Epidermal melanocyte (primary cell): ENCODE data around the gene NUTM1.
"Not testable (repeated sequence)": the region's sequence is repeated elsewhere in the genome, so short reads cannot be mapped to it uniquely, and the experiment has no call there.

Experiments used
- DNase-seq: peaks from one replicate; pipeline ENCODE4 v3.0.0; 2011; ENCODE audit warnings: low spot score; ENCODE audit not compliant: insufficient read length

NUTM1 gene

GRCh38 chr15:34337557-34338306, 5.4 kb upstream of the NUTM1 start, which contains the start of gene SLC12A6:
Gene SLC12A6, minus strand, starts transcription at chr15:34337781. Its CDS starts 1,101 bp downstream, at chr15:34336680.
- peak; percentile 74 for DNase-seq

- no peak for DNase-seq
Measured at GRCh38 chr15:34338347-34338746, 4.8 kb upstream of the NUTM1 start.

- DNase-seq: no peak
Measured at GRCh38 chr15:34339946-34340345, 3.2 kb upstream of the NUTM1 start.

GRCh38 chr15:34341381-34342212, 1.5 kb upstream of the NUTM1 start:
- no peak for DNase-seq

- not testable (repeated sequence) for DNase-seq
Measured at GRCh38 chr15:34342213-34342736, 840 bp upstream of the NUTM1 start.

GRCh38 chr15:34347951-34348638, 5.0 kb downstream of the NUTM1 start:
- DNase-seq: no peak

GRCh38 chr15:34348735-34349300, 5.7 kb downstream of the NUTM1 start:
- DNase-seq: no peak

- no peak for DNase-seq
Measured at GRCh38 chr15:34349769-34350168, 6.7 kb downstream of the NUTM1 start.

- DNase-seq: not testable (repeated sequence)
Measured at GRCh38 chr15:34352996-34353395, 9.9 kb downstream of the NUTM1 start.

GRCh38 chr15:34353627-34354026, 10.5 kb downstream of the NUTM1 start:
- no peak for DNase-seq

GRCh38 chr15:34354286-34354685, 11.2 kb downstream of the NUTM1 start:
- DNase-seq: no peak

GRCh38 chr15:34355241-34355640, 12.1 kb downstream of the NUTM1 start:
- no peak for DNase-seq

GRCh38 chr15:34357653-34358052, 14.5 kb downstream of the NUTM1 start:
- no peak for DNase-seq

GRCh38 chr15:34358367-34358766, 15.3 kb downstream of the NUTM1 start:
- no peak for DNase-seq

- no peak for DNase-seq
Measured at GRCh38 chr15:34358948-34359347, 15.8 kb downstream of the NUTM1 start.

- DNase-seq: no peak
Measured at GRCh38 chr15:34359416-34359815, 16.3 kb downstream of the NUTM1 start.

GRCh38 chr15:34360298-34360697, 17.2 kb downstream of the NUTM1 start:
- no peak for DNase-seq

- no peak for DNase-seq
Measured at GRCh38 chr15:34361278-34361677, 18.2 kb downstream of the NUTM1 start.

GRCh38 chr15:34362047-34362773, 19.1 kb downstream of the NUTM1 start:
- no peak for DNase-seq

GRCh38 chr15:34364041-34364440, 20.9 kb downstream of the NUTM1 start:
- no peak for DNase-seq
